Testis (tissue), 3 donors: ENCODE results near the gene CAMK2N1. TPM values are rescaled to one million over a fixed set of nuclear protein-coding genes. Genes with fewer than 3 reads are reported as not detected.
"Not testable (repeated sequence)": the region's sequence is repeated elsewhere in the genome, so short reads cannot be mapped to it uniquely, and the experiment has no call there.

ENCODE experiments used
- DNase-seq: peaks from one replicate; pipeline ENCODE4 v3.0.0-alpha.2; 2019
- H3K27ac ChIP-seq, 2 donors: fragments of 200-600 bp; sonication (generic); one replicate each; pipeline ENCODE4 v1.5.1; 2019
- H3K27me3 ChIP-seq: fragments of 200-600 bp; sonication (generic); one replicate; pipeline ENCODE4 v1.5.1; 2019
- H3K36me3 ChIP-seq: fragments of 200-600 bp; sonication (generic); one replicate; pipeline ENCODE4 v1.5.1; 2017; ENCODE audit warnings: low read depth; ENCODE audit errors: missing control alignments
- H3K4me1 ChIP-seq: fragments of 200-600 bp; sonication (generic); one replicate; pipeline ENCODE4 v1.5.1; 2019
- H3K4me3 ChIP-seq, 2 donors: fragments of 200-600 bp; sonication (generic); one replicate each; pipeline ENCODE4 v1.5.1; 2017 to 2019
- H3K9me3 ChIP-seq: fragments of 200-600 bp; sonication (generic); one replicate; pipeline ENCODE4 v1.5.1; 2017
- POLR2A ChIP-seq: fragments of 450-650 bp; IDR thresholded peaks from one replicate; pipeline ENCODE4 v1.6.1; 2017; ENCODE audit warnings: antibody characterized with exemption, mild to moderate bottlenecking, moderate library complexity
- WGBS, 2 donors: methylation state at CpG; one replicate each; pipeline ENCODE4 v1.1.5; 2018; 5-methylcytosine and 5-hydroxymethylcytosine counted together
- intact Hi-C: fragments of 100-400 bp; cut with DNase I; formaldehyde crosslinking; loops from one replicate; pipeline ENCODE4 v1.15.1; 2023; ENCODE audit warnings: low total_unique reads
- polyA plus RNA-seq: library from polyadenylated mRNA; stranded (reverse); fragments of 350-450 nt; fragmentation: Illumina TruSeq; extraction: RNeasy Lipid Tissue Mini Kit (QIAGEN cat#74804); gene quantifications from one replicate; pipeline ENCODE4 v1.2.3, GENCODE V29; 2014; ENCODE audit warnings: low read depth, low replicate concordance; ENCODE audit not compliant: insufficient read depth
- total RNA-seq, 2 donors: library from RNA; depleted of rRNA; stranded (reverse); fragments of >200 nt; gene quantifications; one replicate each; pipeline ENCODE4 v1.2.3, GENCODE V29; 2016
- TF ChIP-seq, protein P1 (sequence below), 3 experiments: fragments of 450-650 bp in 2 of 3; fragments of 200-600 bp in 1 of 3; sonication (generic) in 1 of 3; IDR thresholded peaks; one replicate each; pipeline ENCODE4 v1.5.1; 2016 to 2019; ENCODE audit warnings: antibody characterized with exemption in 3 of 3, mild to moderate bottlenecking in 2 of 3, moderate library complexity in 1 of 3

Gene CAMK2N1
- total and polyA plus RNA-seq, 3 donors from 2014 or later = 7.8 to 12.3 (median 9.5) TPM

DNA sequence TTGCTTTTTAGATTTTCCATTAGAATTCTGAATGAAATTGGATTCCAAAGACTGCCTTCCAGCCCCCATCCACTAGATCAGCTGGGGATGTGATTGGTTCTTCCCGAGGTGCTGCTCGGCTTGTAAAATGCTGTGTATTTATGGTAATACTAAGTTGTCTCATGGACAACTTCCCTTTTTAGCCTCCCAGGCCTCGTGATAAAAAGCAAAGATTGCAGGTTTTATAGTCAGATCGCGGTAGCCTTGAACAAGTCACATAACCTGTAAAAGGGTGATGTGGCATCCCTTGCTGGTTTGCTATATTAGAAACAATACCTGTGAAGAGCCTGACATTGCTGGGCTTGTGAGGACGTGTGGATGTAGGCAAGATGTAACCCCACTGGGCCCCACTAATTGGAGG lies 11.5 kb upstream of the CAMK2N1 start:
- 72 to 80% methylated on average over 6 of the region's 6 CpGs for WGBS, 2 donors
- Histone ChIP-seq H3K27ac (no peak overlapping the region), H3K4me1 (peaks cover 11% of the 10 kb centered on the region), H3K9me3 (no peaks in the 10 kb centered on the region), H3K27me3 (no peaks in the 10 kb centered on the region), H3K4me3 (no peak overlapping the region), H3K36me3 (no peaks in the 10 kb centered on the region)
- intact Hi-C loops = loop anchor here (10.0 kb wide), 3 partner anchors 123 to 573 kb away; partner anchors contain the start of gene PLA2G2E
- no peak for DNase-seq
- TF ChIP-seq, protein P1, sequence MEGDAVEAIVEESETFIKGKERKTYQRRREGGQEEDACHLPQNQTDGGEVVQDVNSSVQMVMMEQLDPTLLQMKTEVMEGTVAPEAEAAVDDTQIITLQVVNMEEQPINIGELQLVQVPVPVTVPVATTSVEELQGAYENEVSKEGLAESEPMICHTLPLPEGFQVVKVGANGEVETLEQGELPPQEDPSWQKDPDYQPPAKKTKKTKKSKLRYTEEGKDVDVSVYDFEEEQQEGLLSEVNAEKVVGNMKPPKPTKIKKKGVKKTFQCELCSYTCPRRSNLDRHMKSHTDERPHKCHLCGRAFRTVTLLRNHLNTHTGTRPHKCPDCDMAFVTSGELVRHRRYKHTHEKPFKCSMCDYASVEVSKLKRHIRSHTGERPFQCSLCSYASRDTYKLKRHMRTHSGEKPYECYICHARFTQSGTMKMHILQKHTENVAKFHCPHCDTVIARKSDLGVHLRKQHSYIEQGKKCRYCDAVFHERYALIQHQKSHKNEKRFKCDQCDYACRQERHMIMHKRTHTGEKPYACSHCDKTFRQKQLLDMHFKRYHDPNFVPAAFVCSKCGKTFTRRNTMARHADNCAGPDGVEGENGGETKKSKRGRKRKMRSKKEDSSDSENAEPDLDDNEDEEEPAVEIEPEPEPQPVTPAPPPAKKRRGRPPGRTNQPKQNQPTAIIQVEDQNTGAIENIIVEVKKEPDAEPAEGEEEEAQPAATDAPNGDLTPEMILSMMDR (IDR thresholded peaks at IDR 0.05) = no peak
- TF ChIP-seq POLR2A = no peak

DNA sequence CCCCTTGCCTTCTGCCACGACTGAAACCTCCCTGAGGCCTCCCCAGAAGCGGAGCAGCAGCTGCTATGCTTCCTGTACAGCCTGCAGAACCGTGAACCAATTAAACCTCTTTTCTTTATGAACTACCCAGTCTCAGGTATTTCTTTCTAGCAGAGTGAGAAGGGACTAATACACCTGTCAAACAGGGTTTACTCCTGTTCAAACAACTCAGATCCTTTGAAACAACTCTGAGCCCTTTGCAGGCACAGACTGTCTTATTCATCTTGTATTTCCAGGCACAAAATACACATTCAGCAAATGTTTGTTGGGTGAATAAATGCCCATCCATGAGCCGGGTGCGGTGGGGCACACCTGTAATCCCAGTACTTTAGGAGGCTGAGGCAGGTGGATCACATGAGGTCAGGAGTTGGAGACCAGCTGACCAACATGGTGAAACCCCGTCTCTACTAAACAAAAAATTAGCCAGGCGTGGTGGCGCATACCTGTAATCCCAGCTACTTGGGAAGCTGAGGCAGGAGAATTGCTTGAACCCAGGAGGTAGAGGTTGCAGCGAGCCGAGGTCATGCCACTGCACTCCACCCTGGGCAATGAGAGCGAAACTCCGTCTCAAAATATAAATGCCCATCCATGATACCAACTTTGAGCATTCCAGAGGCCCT lies 10.8 kb upstream of the CAMK2N1 start:
- peaks cover 11% of the 10 kb centered on the region for H3K4me1 ChIP-seq
- not testable (repeated sequence) for H3K9me3 ChIP-seq, DNase-seq, H3K36me3 ChIP-seq, H3K4me3 ChIP-seq, H3K27ac ChIP-seq, H3K27me3 ChIP-seq
- intact Hi-C loops = loop anchor here (10.0 kb wide), 3 partner anchors 122 to 572 kb away; partner anchors contain the start of gene PLA2G2E
- 91% methylated on average over 12 of the region's 12 CpGs for WGBS, 2 donors

DNA sequence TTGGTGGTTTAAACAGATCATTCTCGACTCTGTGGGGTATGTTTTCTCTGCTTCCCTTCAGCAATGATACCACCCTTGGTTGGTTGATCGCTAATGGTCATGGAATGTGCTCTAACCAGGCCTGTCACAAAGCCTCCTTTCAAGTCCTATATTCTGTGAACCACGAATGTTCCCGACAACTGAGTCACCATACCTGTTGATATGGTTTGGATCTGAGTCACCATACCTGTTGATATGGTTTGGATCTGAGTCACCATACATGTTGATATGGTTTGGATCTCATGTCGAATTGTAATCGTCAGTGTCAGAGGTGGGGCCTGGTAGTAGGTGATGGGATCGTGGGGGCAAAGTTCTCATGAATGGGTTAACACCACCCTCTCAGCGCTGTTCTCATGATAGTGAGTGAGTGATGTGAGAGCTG lies 10.2 kb upstream of the CAMK2N1 start:
- Histone ChIP-seq H3K4me1 (peaks cover 11% of the 10 kb centered on the region), H3K4me3 (no peak overlapping the region), H3K36me3 (no peaks in the 10 kb centered on the region), H3K27ac (no peak overlapping the region), H3K9me3 (no peaks in the 10 kb centered on the region), H3K27me3 (no peaks in the 10 kb centered on the region)
- 90 to 91% methylated on average over 8 of the region's 8 CpGs for WGBS, 2 donors
- no peak for TF ChIP-seq POLR2A
- TF ChIP-seq, protein P1 (IDR thresholded peaks at IDR 0.05) = no peak
- DNase-seq = no peak
- intact Hi-C loops = loop anchor here (10.0 kb wide), 3 partner anchors 121 to 571 kb away; partner anchors contain the start of gene PLA2G2E

DNA sequence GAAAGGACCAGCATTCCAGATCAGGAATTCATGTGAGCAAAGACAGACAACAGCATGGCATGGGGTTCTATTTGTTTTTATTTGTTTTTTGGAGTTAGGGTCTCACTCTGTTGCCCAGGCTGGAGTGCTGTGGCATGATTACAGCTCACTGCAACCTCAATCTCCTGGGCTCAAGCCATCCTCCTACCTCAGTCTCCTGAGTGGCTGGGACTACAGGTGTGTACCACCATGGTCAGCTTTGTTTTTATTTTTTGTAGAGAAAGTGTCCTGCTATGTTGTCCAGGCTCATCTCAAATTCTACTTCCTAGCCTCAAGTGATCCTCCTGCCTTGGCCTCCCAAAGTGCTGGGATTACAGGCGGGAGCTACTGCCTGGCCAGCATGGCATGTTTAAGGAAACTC lies 9.7 kb upstream of the CAMK2N1 start:
- no peak for DNase-seq

DNA sequence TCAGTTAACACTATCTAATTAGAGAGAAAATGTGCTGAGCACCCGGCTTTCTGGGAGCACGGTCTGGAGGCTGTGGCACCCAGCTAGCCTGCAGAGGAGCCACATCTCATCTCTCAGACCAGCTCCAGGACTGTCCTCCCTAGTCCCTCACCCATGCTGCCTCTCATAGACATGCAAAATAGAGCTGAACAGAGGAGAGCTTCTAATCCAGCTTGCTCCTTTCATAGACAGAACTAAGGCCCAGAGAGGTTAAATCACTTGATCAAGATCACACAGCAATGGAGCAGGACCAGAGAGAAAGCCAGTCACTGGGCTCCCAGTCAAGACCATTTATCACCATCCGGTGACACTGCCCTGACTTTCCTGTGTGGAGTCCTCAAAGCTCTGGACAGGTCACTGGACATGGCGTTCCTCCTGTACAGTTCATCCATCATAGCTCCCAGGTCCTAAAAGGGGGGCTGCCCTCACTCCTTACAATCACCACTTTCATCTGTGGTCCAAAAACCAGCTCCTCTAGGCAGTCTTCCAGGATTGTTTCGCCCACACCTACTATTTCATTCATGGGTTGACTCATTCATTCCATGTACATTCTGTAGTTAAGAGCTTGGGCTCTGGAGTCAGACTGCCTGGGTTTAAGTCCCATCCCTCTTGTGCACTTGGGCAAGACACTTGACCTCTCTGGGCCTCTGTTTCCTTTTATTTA lies 8.8 kb upstream of the CAMK2N1 start:
- peaks cover 11% of the 10 kb centered on the region for H3K4me1 ChIP-seq
- no peak overlapping the region for H3K27ac ChIP-seq
- no peak overlapping the region for H3K4me3 ChIP-seq
- H3K9me3 ChIP-seq = no peaks in the 10 kb centered on the region
- 52 to 68% methylated on average over 5 of the region's 5 CpGs for WGBS, 2 donors
- intact Hi-C loops = loop anchor here (10.0 kb wide), 3 partner anchors 120 to 570 kb away; partner anchors contain the start of gene PLA2G2E
- DNase-seq = no peak
- TF ChIP-seq, protein P1 (IDR thresholded peaks at IDR 0.05) = no peak
- no peak for TF ChIP-seq POLR2A
- H3K36me3 ChIP-seq = no peaks in the 10 kb centered on the region
- no peaks in the 10 kb centered on the region for H3K27me3 ChIP-seq

More for the DNA sequence above, 9.7 kb upstream of the CAMK2N1 start:
- intact Hi-C loops = loop anchor here (10.0 kb wide), 3 partner anchors 121 to 571 kb away; partner anchors contain the start of gene PLA2G2E
- Histone ChIP-seq H3K9me3 (no peaks in the 10 kb centered on the region), H3K27ac (no peak overlapping the region), H3K4me3 (no peak overlapping the region), H3K36me3 (no peaks in the 10 kb centered on the region), H3K4me1 (peaks cover 11% of the 10 kb centered on the region), H3K27me3 (no peaks in the 10 kb centered on the region)
- WGBS, 2 donors = 83 to 86% methylated on average over 1 of the region's 1 CpG
- TF ChIP-seq, protein P1 (IDR thresholded peaks at IDR 0.05) = no peak
- no peak for TF ChIP-seq POLR2A
